GM18507 (cell line): Measurements from ENCODE around the gene FCN1.
"Not testable (repeated sequence)": the region's sequence is repeated elsewhere in the genome, so short reads cannot be mapped to it uniquely, and the experiment has no call there.

Experiments used
- DNase-seq: peaks from one replicate; pipeline ENCODE4 v3.0.0; 2011; ENCODE audit warnings: low read depth; ENCODE audit not compliant: insufficient read length; ENCODE audit errors: extremely low spot score
- FAIRE-seq: peaks from 2 replicates; lab custom pipeline; 2011; peaks lifted over from hg19 to GRCh38; lab: Jason Lieb, UNC

The FCN1 gene

GRCh38 chr9:134863941-134864820, 53.5 kb downstream of the FCN1 start:
- DNase-seq (no peak), FAIRE-seq (no peak)

DNA sequence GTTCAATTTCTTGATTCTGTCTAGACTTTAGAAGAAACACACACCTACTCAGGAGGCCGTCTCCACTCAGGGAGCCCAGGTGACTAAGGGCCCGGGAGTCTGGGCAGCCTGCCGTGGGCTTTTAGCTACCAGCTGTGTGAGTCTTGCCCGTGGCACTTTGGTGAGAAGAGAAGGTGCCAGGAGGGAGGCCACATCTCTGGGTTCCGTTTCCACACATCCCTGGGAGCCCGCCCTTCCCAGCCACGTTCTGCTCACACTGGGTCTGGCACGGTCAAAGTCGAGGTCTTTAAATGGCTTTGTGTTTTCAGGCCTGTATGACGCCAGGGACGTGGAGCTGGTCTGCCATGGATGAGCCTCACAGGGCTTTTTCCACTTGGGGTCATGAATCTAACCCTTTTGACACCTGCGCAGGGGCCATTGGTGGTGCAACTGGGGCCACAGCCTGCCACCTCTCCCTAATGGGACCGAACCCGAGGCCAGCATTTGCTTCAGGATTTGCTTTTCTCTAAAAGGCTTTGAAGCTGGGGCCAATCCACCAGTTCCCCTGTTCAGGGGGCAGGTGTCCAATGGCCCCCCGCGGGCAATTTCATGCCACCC, 54.3 kb downstream of the FCN1 start:
- DNase-seq = no peak
- FAIRE-seq = no peak

DNA sequence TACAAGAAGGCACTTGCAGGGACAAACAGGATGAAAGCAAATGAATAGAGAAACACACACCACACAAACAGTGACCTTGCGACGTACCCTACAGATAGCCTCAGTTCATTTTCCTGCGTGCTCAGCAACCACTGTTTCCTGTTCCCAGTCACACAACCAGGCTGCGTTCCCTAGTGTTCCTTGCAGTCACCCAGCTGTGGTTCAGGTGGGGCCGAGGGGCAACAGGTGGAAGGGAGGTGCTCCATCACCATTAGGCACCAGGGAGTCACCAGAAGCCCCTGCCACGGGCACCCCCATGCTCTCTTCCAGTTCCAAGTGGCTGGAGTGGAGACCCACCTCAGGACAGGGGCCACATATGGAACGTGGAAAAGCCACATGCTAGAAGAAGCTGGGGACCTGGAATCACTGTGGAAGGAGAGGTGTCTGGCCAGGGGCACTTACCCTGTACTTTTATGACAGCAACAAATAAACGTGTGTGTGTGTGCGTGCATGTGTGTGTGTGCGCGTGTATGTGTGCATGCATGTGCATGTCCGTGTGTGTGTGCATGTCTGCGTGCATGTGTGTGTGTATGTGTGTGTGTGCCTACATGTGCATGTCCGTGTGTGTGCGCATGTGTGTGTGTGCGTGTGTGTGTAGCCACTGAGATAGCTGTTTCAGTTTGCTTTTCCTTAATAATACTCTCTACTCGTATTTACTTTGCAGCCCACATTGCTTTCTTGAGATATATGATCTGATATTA, 55.9 kb downstream of the FCN1 start:
- FAIRE-seq (no peak), DNase-seq (no peak)

DNA sequence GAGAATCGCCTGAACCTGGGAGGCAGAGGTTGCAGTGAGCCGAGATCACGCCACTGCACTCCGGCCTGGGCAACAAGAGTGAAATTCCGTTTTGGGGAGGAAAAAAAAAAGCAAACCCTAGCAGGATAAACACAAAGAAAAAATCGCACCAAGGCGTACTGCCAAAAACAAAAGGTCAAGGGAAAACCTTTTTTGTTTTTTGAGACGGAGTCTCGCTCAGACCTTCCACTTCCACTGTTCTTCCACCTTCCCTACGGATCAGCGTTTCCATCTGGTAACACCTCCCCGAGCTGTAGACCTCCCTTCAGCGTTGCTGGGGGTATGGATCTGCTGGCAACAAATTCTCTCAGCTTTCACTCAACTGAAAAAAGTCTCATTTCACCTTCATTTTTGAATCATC, 57.2 kb downstream of the FCN1 start:
- FAIRE-seq (no peak), DNase-seq (no peak)

DNA sequence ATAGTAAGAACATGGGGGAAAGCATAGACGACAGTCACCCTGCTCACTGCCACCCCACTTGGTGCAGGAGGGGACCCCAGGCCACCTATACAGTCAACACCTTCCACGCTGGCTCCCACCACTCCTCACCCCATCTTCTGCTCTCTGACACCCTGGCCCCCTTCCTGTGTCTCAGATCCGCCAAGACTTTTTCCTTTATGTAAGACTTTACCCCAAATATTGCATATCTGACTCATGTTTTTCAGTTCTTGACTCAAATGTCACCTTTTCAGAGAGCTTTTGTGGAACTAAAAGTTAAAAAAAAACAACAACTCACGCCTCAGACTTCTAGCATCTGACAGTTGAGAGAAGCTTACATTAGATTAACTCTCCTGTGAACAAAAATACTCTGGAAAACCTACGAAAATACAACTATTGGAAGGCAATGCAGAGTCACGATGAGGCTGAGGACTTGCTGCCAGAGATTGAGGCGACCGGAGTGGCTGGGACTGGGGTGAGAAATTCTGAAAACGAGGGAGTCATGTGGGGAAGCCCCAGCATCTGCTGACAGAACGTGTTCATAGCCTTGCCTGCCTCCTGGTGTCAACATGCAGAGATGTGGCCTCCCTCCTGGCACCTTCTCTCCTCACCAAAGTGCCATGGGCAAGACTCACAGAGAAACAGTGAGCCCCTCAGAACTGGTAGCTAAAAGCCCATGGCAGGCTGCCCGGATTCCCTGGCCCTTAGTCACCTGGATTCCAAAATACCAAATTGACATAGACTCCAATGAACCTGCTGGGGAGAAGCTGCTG, 59.5 kb downstream of the FCN1 start:
- DNase-seq = peak; percentile 53
- peak; percentile 93 for FAIRE-seq

DNA sequence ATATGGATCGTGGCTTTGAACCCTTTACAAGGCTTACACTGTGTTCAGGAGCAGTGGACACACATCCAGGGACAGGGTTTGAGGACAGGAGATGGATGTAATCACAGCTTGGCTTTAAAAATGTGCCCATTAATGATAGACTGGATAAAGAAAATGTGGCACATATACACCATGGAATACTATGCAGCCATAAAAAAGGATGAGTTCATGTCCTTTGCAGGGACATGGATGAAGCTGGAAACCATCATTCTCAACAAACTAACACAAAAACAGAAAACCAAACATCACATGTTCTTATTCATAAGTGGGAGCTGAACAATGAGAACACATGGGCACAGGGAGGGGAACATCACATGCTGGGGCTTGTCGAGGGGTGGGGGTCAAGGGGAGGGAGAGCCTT, 60.3 kb downstream of the FCN1 start:
- DNase-seq, FAIRE-seq: not testable (repeated sequence)

DNA sequence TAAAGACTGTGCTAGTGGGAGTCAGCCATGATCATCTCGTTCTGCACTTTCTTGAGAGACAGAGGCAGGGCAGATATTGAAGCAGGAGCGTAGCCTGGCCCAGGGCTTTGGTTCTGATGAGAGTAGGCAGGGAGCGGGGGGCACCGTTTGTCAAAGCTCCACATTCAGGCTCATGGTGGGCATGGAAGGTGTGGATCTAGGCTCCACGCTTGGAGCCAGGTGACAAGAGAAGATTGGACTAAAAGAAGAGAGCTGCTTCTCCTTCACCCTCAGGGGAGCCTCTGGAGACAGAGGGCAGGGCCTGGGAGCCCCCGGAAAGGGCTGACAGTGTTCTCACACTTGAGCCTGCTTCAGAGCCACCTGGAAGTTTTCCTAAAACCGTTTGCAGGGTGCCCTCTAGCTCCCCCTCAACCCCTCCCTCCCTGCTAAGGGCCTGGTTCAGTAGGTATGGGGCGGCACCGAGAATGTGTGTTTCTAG, 61.8 kb downstream of the FCN1 start:
- DNase-seq = no peak
- FAIRE-seq = no peak
